ENCODE results near the gene ATOH8.

ATOH8 gene

DNA sequence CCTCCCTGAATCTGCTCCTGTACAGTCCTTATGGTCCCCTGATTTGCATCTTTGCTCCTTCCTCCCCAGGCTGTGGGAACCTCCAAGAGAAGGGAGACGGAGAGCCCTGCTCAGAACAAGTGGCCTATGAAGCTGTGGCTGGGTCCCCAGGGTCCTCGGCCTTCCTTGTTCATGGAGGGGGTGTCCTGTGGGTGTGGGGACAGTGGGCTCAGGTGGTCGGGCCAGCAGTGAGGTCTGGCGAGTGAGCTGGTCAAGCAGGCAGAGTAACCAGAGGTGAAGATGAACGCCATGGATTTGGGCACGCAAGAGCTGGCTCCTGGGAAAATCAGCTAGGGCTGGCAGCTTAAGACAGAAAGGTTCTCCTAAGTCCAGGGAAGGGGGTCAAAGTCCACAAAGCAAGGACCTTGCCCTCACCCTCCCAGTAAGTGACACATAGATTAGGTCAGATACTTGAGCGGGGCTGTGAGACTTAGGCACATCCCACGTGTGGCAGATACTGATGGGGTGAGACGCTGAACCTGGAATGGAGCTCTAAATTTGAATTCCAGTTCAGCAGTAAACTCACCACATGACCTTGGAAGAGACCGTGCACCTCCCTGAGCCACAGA lies 34.8 kb upstream of the ATOH8 start:
- DNase-seq (ENCODE audit: low spot score): peak; percentile 53

DNA sequence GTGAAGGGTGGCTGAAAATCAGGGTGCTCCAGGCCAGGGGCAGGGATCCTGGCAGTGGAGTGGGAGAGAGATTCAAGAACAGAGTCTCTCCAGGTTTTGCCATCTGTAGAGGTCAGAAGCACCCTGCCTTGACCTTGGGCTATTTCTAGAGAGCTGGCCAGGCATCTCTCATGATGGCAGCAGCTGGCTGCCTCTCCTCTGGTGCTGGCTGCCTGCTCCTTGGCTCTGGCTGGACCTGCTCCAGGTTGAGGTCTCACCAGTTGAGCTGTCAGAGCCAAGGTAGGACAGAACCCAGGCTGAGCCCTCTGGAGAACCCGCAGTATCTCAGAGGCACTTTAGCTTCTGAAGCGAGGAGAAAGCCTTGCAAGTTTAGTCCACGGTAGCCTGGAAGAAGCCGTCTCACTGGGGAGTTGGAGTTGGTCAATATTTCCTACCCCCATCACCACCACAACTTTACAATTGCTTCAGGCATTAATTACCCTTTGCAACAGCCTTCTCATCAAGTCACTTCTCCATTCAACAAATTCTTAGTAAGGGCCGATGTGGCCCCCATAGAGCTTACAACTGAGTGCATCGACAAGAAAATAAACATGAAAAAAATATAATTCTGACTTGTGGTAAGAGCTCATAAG lies 34.1 kb upstream of the ATOH8 start:
- DNase-seq (ENCODE audit: low spot score): no peak

- no peak for DNase-seq (ENCODE audit: low spot score)
Measured at GRCh38 chr2:85720533-85720932, 33.3 kb upstream of the ATOH8 start.

DNA sequence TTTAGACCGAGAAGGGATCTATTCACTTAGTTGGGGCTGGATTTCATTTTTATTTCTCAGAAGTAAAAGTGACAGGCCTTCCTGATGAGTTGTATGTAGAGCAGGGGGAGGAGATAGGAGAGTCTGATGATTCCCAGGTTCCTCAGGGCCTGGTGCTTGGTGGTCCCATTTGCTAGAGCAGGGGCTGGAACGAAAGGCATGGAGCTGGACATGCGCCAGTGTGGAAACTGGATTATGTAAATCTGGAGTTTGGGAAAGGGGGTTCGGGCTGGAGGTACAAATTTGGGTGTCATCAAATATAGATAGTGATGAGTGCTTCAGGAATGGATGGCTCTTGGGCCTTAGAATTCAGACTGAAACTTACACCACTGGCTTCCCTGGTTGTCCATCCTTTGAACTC lies 32.1 kb upstream of the ATOH8 start:
- no peak for DNase-seq (ENCODE audit: low spot score)

GRCh38 chr2:85722519-85722918 lies 31.3 kb upstream of the ATOH8 start:
- no peak for DNase-seq (ENCODE audit: low spot score)

GRCh38 chr2:85723707-85724360 lies 30.0 kb upstream of the ATOH8 start:
- DNase-seq (ENCODE audit: low spot score): no peak

DNA sequence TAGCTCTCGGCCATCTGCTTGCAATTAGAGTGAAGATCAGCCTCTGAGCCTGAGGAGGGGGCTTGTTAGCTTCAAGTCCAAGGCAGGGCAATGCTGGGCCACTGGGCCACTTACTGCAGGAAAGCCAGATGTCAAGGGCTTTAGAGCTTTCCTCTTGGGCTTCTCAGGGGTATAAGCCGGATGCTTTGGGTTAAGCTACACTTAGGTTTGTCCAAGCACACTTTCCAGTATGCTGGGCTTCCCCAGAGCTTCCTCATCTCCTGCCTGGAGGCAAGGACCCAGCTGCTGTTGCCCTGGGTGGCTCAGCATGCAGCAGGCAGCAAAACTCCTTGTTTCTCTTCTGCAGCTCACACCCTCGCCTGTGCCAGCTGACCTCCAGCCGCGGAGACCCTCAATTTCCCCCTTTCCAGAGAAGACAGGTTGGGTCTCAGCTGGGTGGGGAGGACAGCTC lies 29.0 kb upstream of the ATOH8 start:
- no peak for DNase-seq (ENCODE audit: low spot score)

- DNase-seq (ENCODE audit: low spot score): no peak
Measured at GRCh38 chr2:85725451-85725850, 28.3 kb upstream of the ATOH8 start.

- no peak for DNase-seq (ENCODE audit: low spot score)
Measured at GRCh38 chr2:85727798-85728197, 26.0 kb upstream of the ATOH8 start.

GRCh38 chr2:85728342-85728741 lies 25.4 kb upstream of the ATOH8 start:
- no peak for DNase-seq (ENCODE audit: low spot score)

GRCh38 chr2:85728883-85729824 lies 24.6 kb upstream of the ATOH8 start:
- DNase-seq (ENCODE audit: low spot score): peak; percentile 81

- DNase-seq (ENCODE audit: low spot score): no peak
Measured at GRCh38 chr2:85729825-85730510, 23.8 kb upstream of the ATOH8 start.

GRCh38 chr2:85730686-85731230 lies 23.0 kb upstream of the ATOH8 start:
- DNase-seq (ENCODE audit: low spot score): no peak

- DNase-seq (ENCODE audit: low spot score): no peak
Measured at GRCh38 chr2:85731606-85732005, 22.2 kb upstream of the ATOH8 start.

DNA sequence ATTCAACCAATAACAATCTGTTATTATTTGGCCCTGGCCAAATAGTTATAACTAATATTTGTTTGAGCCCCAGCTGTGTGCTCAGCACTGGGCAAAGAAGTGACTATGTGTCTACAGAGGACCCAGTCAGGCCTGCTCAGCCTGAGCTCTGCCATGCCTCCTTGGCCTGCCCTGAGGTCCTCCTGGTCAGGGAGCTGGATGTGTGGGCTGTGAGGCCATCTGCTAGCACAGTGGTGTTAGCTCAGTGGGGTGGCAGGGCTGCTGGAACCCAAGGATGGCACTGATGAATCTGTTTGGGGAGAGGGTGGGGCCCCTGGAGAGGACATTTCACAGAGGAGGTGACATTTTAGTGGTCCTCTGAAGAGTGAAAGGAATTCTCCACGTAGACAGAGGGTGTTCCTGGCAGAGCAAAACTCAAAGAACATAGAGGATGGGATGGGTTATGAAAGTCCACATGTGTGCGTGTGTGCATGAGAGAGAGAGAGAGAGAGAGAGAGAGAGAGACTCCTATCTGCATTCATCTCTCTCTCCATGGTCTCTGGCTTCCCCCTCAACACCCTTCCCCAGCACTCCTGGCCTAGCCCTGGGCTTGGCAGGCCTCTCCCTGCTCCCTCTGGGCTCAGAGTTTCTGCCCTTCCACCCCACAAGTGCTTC lies 21.2 kb upstream of the ATOH8 start:
- no peak for DNase-seq (ENCODE audit: low spot score)

- no peak for DNase-seq (ENCODE audit: low spot score)
Measured at GRCh38 chr2:85733121-85733960, 20.4 kb upstream of the ATOH8 start.

- no peak for DNase-seq (ENCODE audit: low spot score)
Measured at GRCh38 chr2:85734015-85734414, 19.8 kb upstream of the ATOH8 start.

GRCh38 chr2:85734942-85735608 lies 18.7 kb upstream of the ATOH8 start:
- no peak for DNase-seq (ENCODE audit: low spot score)

DNA sequence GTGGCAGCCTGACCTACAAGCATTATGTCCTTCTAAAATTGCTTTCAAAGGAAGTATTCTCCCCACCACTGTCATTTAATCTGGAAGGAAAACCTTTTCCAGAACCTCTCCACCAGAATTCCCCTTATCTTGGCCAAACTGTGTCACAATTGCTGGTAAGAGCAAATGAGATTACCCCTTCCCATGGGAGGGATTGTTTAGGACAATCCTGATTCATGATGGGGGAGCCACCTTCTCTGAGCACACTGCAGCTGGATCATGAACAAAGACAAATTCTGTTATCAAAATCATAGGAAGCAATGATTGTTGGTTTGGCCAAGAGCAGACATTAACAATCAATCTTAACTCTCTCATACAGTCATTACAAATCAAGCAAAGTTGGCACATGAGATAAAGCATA lies 18.1 kb upstream of the ATOH8 start:
- no peak for DNase-seq (ENCODE audit: low spot score)
